T-cell (primary cell): ENCODE data around the gene TMEM8B. TPM values are rescaled to one million over a fixed set of nuclear protein-coding genes. Genes with fewer than 3 reads are reported as not detected.
A peak's percentile ranks its signal among the peaks of the same experiment; 100 is the strongest.
"Not testable (repeated sequence)": the region's sequence is repeated elsewhere in the genome, so short reads cannot be mapped to it uniquely, and the experiment has no call there.

Experiments used
- ATAC-seq, 4 experiments: fragments of 200-7000 bp in 3 of 4; fragments of 150-1000 bp in 1 of 4; cut with Tn5 transposase; replicated peaks in 1 of 4; 1 replicate in 3 of 4; 2 replicates in 1 of 4; pipeline ENCODE4 v1.10.0; 2021; ENCODE audit warnings: moderate library complexity in 3 of 4, mild to moderate bottlenecking in 2 of 4, moderate number of reproducible peaks in 1 of 4
- CTCF ChIA-PET, 2 donors: fragments of 300-600 bp; sonication (Branson Sonifier 250); formaldehyde crosslinking; loops; one replicate each; lab custom pipeline; 2022; ENCODE audit warnings: antibody characterized with exemption in 2 of 2; lab: Charles Lee
- POLR2A ChIA-PET, 2 donors: fragments of 300-600 bp; sonication (Branson Sonifier 250); formaldehyde crosslinking; loops; one replicate each; lab custom pipeline; 2022; ENCODE audit warnings: antibody characterized with exemption in 2 of 2; lab: Charles Lee
- DNase-seq, 35 experiments: peaks; one replicate each; pipeline versions ENCODE4 v3.0.0 to v3.0.0-alpha.2; 2013 to 2023
- H3K27ac ChIP-seq: one replicate; pipeline ENCODE4 v1.5.1; 2013; ENCODE audit warnings: low read length
- H3K27me3 ChIP-seq, 2 experiments: replicated peaks in 1 of 2; 1 replicate in 1 of 2; 2 replicates in 1 of 2; pipeline versions ENCODE4 v1.6.1 to v1.7.0; 2013; ENCODE audit warnings: low read length in 1 of 2, mixed read lengths in 1 of 2; ENCODE audit not compliant: control insufficient read depth in 2 of 2, insufficient read depth in 2 of 2; ENCODE audit errors: extremely low read depth in 1 of 2
- H3K36me3 ChIP-seq, 2 donors: 1 replicate in 1 of 2; 2 replicates in 1 of 2; pipeline versions ENCODE4 v1.6.1 to v1.7.0; 2013; ENCODE audit warnings: low read length in 1 of 2; ENCODE audit not compliant: control insufficient read depth in 2 of 2, insufficient read depth in 1 of 2; ENCODE audit errors: extremely low read depth in 1 of 2
- H3K4me1 ChIP-seq, 2 experiments: 1 replicate in 1 of 2; 2 replicates in 1 of 2; pipeline versions ENCODE4 v1.6.1 to v1.7.0; 2013; ENCODE audit warnings: low read length in 2 of 2, mixed read lengths in 1 of 2; ENCODE audit not compliant: insufficient read depth in 2 of 2, control insufficient read depth in 1 of 2; ENCODE audit errors: extremely low read depth in 1 of 2
- H3K4me3 ChIP-seq, 2 donors: 1 replicate in 1 of 2; 2 replicates in 1 of 2; pipeline versions ENCODE4 v1.5.1 to v1.7.0; 2013; ENCODE audit warnings: mild to moderate bottlenecking in 2 of 2, low read length in 1 of 2, moderate library complexity in 1 of 2; ENCODE audit not compliant: control insufficient read depth in 1 of 2; ENCODE audit errors: extremely low read depth in 1 of 2
- H3K9me3 ChIP-seq: 2 replicates; pipeline ENCODE4 v1.7.0; 2013
- H3K27ac Mint-ChIP-seq, 2 donors: one replicate each; pipeline ENCODE4 v1.8.0; 2020 to 2021; ENCODE audit warnings: mild to moderate bottlenecking in 2 of 2, mixed read lengths in 2 of 2
- H3K27me3 Mint-ChIP-seq, 2 donors: one replicate each; pipeline ENCODE4 v1.8.0; 2021 to 2022; ENCODE audit warnings: mixed read lengths in 2 of 2
- H3K36me3 Mint-ChIP-seq: one replicate; pipeline ENCODE4 v1.8.0; 2021; ENCODE audit warnings: mixed read lengths
- H3K4me1 Mint-ChIP-seq, 3 donors: one replicate each; pipeline ENCODE4 v1.8.0; 2020 to 2022; ENCODE audit warnings: mixed read lengths in 3 of 3, mild to moderate bottlenecking in 1 of 3
- H3K4me3 Mint-ChIP-seq, 3 donors: one replicate each; pipeline ENCODE4 v1.8.0; 2020 to 2022; ENCODE audit warnings: mild to moderate bottlenecking in 3 of 3, mixed read lengths in 3 of 3, moderate library complexity in 3 of 3
- H3K9me3 Mint-ChIP-seq, 3 donors: one replicate each; pipeline ENCODE4 v1.8.0; 2020 to 2022; ENCODE audit warnings: mixed read lengths in 3 of 3
- WGBS: methylation state at CpG from one replicate; pipeline ENCODE4 v1.1.5; 2013; ENCODE audit warnings: missing lambda C conversion rate; ENCODE audit not compliant: insufficient coverage; 5-methylcytosine and 5-hydroxymethylcytosine counted together
- total RNA-seq, 35 experiments: library from RNA in 6 of 35; stranded (reverse) in 6 of 35; fragments of 120-200 nt in 1 of 35; gene quantifications; one replicate each; pipeline versions ENCODE4 v1.2.1 to v1.2.4 and lab custom pipeline; 2013 to 2026

TMEM8B gene
- total RNA-seq, 5 donors from 2014 or later (not counting 1 experiment from before 2014, with no cell fraction given), result 6.5 to 11.9 (median 7.3) TPM

DNA sequence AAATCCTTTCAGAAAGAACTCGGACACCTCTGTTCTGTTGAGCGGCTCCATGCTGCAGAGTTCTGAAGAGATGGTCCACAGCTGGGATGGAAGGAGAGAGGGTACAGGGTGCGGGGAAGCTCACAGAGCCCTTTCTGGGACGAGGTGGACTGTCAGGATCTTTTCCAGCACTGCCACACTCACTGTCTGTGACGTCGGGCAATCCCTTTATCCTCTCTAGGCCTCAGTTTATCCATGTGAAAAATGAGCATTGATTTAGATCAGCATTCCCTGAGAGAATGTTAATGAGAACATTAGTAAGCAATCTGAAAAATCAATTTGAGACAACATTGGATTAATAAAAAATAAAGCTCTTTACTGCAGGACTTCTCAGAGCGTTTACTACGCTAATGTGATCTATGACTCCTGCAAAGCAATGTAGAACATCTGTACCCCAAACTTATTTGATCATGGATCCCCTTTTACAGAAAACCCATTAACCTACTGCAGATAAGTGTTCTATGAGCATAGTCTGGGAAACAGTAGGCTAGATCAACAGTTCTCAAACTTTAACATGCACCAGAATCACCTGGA, 41.4 kb downstream of the TMEM8B start, which contains the start of gene OR13J1:
TSS of gene OR13J1 (minus strand) at position 51 of the 573 bp plus-strand sequence. CDS start at position 51, 0 bp downstream.
- WGBS, result 100% methylated on average over 1 of the region's 8 CpGs
- H3K36me3 Mint-ChIP-seq, result no peaks in the 10 kb centered on the region
- H3K4me1 ChIP-seq, result no peaks in the 10 kb centered on the region
- H3K27ac Mint-ChIP-seq, result no peak within 1 kb of the TSS
- no peak within 1 kb of the TSS for H3K4me3 ChIP-seq
- H3K36me3 ChIP-seq, result no peaks in the 10 kb centered on the region
- H3K9me3 Mint-ChIP-seq, result no peaks in the 10 kb centered on the region
- no peak for ATAC-seq
- no peak within 1 kb of the TSS for H3K4me3 Mint-ChIP-seq
- H3K9me3 ChIP-seq, result peaks cover 1% of the 10 kb centered on the region
- no peaks in the 10 kb centered on the region for H3K4me1 Mint-ChIP-seq
- no peak within 1 kb of the TSS for H3K27ac ChIP-seq
- DNase-seq, result no peak
- H3K27me3 ChIP-seq, result peaks cover 0 to 3% of the 10 kb centered on the region in 2 experiments
- ChIA-PET POLR2A (no interaction called here), CTCF (no interaction called here)
- peaks cover 2 to 4% of the 10 kb centered on the region in 2 donors for H3K27me3 Mint-ChIP-seq

DNA sequence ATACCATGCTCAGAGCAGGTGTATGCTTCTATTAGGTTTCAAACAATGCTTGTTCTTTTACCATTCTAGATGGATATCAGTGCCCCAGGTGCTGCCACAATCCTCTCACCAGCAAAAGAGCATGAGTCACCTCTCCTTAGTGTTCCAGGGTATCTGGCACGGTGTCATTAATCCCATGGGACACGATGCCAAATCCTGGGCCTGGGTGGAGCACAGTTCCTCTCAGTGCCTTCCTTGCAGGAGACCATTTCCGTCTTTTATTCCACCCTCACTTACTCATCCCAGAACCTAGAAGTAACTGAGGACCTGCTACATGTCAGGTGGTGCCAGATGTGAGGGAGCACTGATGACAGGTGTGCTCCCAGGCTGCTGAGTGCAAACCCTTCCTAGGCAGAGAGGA, 42.5 kb downstream of the TMEM8B start:
- ATAC-seq (no peak), DNase-seq (no peak)
- WGBS, result 60% methylated on average over 1 of the region's 3 CpGs
- Mint-ChIP-seq H3K27me3 (no peaks in the 10 kb centered on the region), H3K4me1 (no peaks in the 10 kb centered on the region), H3K4me3 (no peak overlapping the region), H3K27ac (no peak overlapping the region), H3K9me3 (peaks cover 0 to 1% (median under 1%) of the 10 kb centered on the region in 3 donors), H3K36me3 (no peaks in the 10 kb centered on the region)
- ChIA-PET CTCF (interaction anchor here in 1 of 2 donors (1.3 kb wide), 1 partner anchor 11 kb away, joined by 5 read pairs; no protein-coding TSS in a partner anchor), POLR2A (no interaction called here)
- H3K4me1 ChIP-seq, result no peaks in the 10 kb centered on the region
- H3K9me3 ChIP-seq, result peaks cover 2% of the 10 kb centered on the region
- no peak overlapping the region for H3K27ac ChIP-seq
- H3K27me3 ChIP-seq, result peaks cover 0 to 3% of the 10 kb centered on the region in 2 experiments
- no peaks in the 10 kb centered on the region for H3K36me3 ChIP-seq
- no peak overlapping the region for H3K4me3 ChIP-seq

DNA sequence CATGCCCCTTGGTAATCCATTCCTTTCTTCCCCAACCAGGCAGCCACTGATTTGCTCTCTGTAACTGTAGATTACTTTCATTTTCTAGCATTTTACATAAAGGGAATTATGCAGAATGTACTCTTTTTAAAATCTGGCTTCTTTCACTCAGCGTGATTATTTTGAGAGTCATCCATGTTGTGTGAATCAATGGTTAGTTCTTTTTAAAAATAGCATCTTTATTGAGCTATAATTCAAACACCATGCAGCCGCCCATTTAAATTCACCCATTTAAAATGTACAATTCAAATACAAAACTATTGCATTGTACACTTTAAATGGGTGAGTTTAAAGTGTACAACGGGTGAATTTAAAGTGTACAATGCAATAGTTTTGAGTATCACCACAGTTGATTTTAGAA, 43.5 kb downstream of the TMEM8B start:
- POLR2A ChIA-PET, result no interaction called here
- Histone ChIP-seq H3K27ac (no peak overlapping the region), H3K9me3 (peaks cover 6% of the 10 kb centered on the region), H3K4me3 (no peak overlapping the region), H3K36me3 (no peaks in the 10 kb centered on the region), H3K27me3 (peaks cover 0 to 3% of the 10 kb centered on the region in 2 experiments), H3K4me1 (no peaks in the 10 kb centered on the region)
- no peak for ATAC-seq
- no CpG with 5 or more reads among the region's 3 CpGs for WGBS
- Mint-ChIP-seq H3K27me3 (peaks cover 0 to 3% of the 10 kb centered on the region in 2 donors), H3K4me3 (no peak overlapping the region), H3K36me3 (peaks cover 3% of the 10 kb centered on the region), H3K4me1 (no peaks in the 10 kb centered on the region), H3K9me3 (peaks cover 4 to 10% (median 4%) of the 10 kb centered on the region in 3 donors), H3K27ac (no peak overlapping the region)
- CTCF ChIA-PET, result interaction anchor here in 1 of 2 donors (1.3 kb wide), 1 partner anchor 10 kb away, joined by 5 read pairs; no protein-coding TSS in a partner anchor
- no peak for DNase-seq

DNA sequence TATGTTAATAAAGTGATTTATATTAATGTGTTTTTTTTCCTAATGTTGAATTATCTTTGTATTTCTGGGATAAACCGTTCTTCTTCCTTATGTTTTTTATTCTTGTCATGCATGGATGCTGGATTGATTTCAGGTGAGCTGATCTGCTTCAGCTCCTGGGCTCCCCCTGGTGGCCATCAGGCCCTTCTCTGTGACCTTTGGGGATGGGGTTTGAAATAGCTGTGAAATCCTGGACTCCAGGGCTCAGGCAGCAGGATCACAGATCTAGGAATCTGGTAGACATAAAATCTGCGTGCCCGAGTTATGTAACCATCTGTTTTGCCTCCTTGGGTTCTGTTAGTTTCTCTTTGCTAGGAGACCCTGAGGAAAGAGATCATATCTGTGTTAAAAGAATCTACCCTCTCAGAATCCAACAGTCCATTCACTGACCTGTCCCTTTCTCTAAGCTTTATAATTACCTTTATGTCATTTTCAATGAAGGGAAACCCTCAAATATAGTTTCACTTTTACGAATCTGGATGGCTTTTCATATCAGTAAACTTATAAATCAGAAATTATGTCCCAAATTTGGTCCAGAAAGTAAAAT, 53.3 kb downstream of the TMEM8B start:
- H3K9me3 ChIP-seq, result no peaks in the 10 kb centered on the region
- no peak overlapping the region for H3K4me3 Mint-ChIP-seq
- ChIA-PET POLR2A (no interaction called here), CTCF (interaction anchor here (0.7 to 1.6 kb wide), 20 partner anchors 10 to 983 kb away, joined by 3 to 26 read pairs (median 4); partner anchors contain the start of genes CCDC107 (in 1 of the 2) and RMRP (in 1 of the 2))
- H3K4me1 Mint-ChIP-seq, result no peaks in the 10 kb centered on the region
- H3K27me3 ChIP-seq, result no peaks in the 10 kb centered on the region
- H3K9me3 Mint-ChIP-seq, result peaks cover 2 to 11% (median 5%) of the 10 kb centered on the region in 3 donors
- H3K27ac Mint-ChIP-seq, result no peak overlapping the region
- WGBS, result no CpG with 5 or more reads among the region's 4 CpGs
- peaks cover 5% of the 10 kb centered on the region in 2 donors for H3K27me3 Mint-ChIP-seq
- H3K36me3 Mint-ChIP-seq, result peaks cover 5% of the 10 kb centered on the region
- H3K36me3 ChIP-seq, result no peaks in the 10 kb centered on the region
- peak; percentile 27 to 88 (median 74) for DNase-seq
- ATAC-seq, result peak in 3 of 4 experiments; percentile 46 to 74 (median 67)
- H3K4me3 ChIP-seq, result no peak overlapping the region
- no peak overlapping the region for H3K27ac ChIP-seq
- H3K4me1 ChIP-seq, result no peaks in the 10 kb centered on the region

DNA sequence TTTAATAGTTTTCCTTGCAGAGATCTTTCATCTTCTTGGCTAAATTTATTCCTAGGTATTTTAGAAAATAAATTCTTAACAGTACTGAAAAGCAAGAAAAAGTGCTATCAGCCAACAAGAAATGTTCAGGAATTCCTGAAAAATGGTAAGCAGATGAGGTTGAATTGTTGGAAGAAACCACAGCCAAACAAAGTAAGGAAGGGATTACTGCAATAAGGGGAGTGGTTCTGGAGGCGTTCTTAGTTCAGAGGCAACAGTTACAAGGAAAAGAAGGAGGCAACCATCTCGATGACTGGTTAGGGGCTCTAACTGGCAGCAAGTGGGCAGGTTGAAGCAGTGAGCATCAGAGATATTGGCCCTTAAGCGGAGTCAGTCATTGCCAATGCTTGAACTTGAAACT, 54.0 kb downstream of the TMEM8B start:
- Mint-ChIP-seq H3K4me3 (no peak overlapping the region), H3K27ac (no peak overlapping the region), H3K9me3 (peaks cover 0 to 4% (median 2%) of the 10 kb centered on the region in 3 donors), H3K27me3 (peaks cover 2 to 5% of the 10 kb centered on the region in 2 donors), H3K4me1 (no peaks in the 10 kb centered on the region), H3K36me3 (no peaks in the 10 kb centered on the region)
- Histone ChIP-seq H3K36me3 (no peaks in the 10 kb centered on the region), H3K27ac (no peak overlapping the region), H3K27me3 (no peaks in the 10 kb centered on the region), H3K4me3 (no peak overlapping the region), H3K4me1 (no peaks in the 10 kb centered on the region), H3K9me3 (no peaks in the 10 kb centered on the region)
- no peak for DNase-seq
- ChIA-PET CTCF (interaction anchor here (0.8 to 1.6 kb wide), 9 partner anchors 11 to 279 kb away, joined by 3 to 10 read pairs (median 5); no protein-coding TSS in a partner anchor), POLR2A (no interaction called here)
- WGBS, result 20% methylated on average over 1 of the region's 3 CpGs
- ATAC-seq, result no peak

DNA sequence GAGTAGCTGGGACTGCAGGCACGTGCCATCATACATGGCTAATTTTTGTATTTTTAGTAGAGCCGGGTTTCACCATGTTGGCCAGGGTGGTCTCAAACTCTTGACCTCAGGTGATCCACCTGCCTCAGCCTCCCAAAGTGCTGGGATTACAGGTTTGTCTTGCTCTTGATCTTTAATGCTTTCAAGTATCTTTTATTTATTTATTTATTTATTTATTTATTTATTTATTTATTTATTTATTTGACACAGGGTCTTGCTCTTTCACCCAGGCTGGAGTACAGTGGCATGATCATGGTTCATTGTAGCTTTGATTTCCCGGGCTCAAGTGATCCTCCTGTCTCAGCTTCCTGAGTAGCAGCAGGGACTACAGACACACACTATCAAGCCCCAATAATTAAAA, 55.9 kb downstream of the TMEM8B start:
- H3K4me1 Mint-ChIP-seq, H3K27me3 Mint-ChIP-seq, H3K36me3 ChIP-seq, H3K36me3 Mint-ChIP-seq, DNase-seq, H3K27me3 ChIP-seq, H3K4me3 Mint-ChIP-seq, H3K4me1 ChIP-seq, ATAC-seq, H3K4me3 ChIP-seq, H3K9me3 ChIP-seq, H3K9me3 Mint-ChIP-seq, H3K27ac Mint-ChIP-seq, H3K27ac ChIP-seq, POLR2A ChIA-PET: not testable (repeated sequence)
- no CpG with 5 or more reads among the region's 3 CpGs for WGBS
- CTCF ChIA-PET, result interaction anchor here in 1 of 2 donors (1.6 kb wide), 1 partner anchor 94 kb away, joined by 4 read pairs; no protein-coding TSS in a partner anchor
